OCI-LY7 (cell line): ENCODE measurements around the gene C20orf202. TPM values are rescaled to one million over a fixed set of nuclear protein-coding genes. Genes with fewer than 3 reads are reported as not detected.

Experiments
- BruUV-seq: library from RNA; stranded (reverse); fragments of 400-500 nt; replicated peaks from 2 replicates; lab custom pipeline; 2021; lab: Mats Ljungman, UMichigan
- CTCF ChIA-PET: fragments of 300-600 bp; sonication (Branson Sonifier 250); formaldehyde crosslinking; loops from one replicate; lab custom pipeline; 2022; ENCODE audit warnings: antibody characterized with exemption; ENCODE audit not compliant: unreplicated experiment; lab: Charles Lee
- POLR2A ChIA-PET: fragments of 300-600 bp; sonication (Branson Sonifier 250); formaldehyde crosslinking; loops from one replicate; lab custom pipeline; 2022; ENCODE audit warnings: antibody characterized with exemption; lab: Charles Lee
- DNase-seq: peaks from one replicate; pipeline ENCODE4 v3.0.0-alpha.2; 2015; ENCODE audit warnings: low spot score
- H2AFZ ChIP-seq: fragments of 200-600 bp; sonication (generic), shearing (Covaris generic); 2 replicates; pipeline ENCODE4 v1.6.1; 2014; ENCODE audit warnings: mild to moderate bottlenecking, antibody characterized with exemption, low read length, moderate library complexity
- H3K27ac ChIP-seq: fragments of 200-600 bp; sonication (generic); 2 replicates; pipeline ENCODE4 v1.5.1; 2014; ENCODE audit warnings: mixed run types, low read depth, mild to moderate bottlenecking, moderate library complexity, low read length, inconsistent platforms; ENCODE audit not compliant: poor library complexity, severe bottlenecking
- H3K36me3 ChIP-seq: fragments of 200-600 bp; sonication (generic); 2 replicates; pipeline ENCODE4 v1.6.1; 2014; ENCODE audit warnings: mild to moderate bottlenecking, antibody characterized with exemption, low read length, moderate library complexity, mixed read lengths; ENCODE audit not compliant: insufficient read depth
- H3K4me1 ChIP-seq: fragments of 200-600 bp; sonication (generic); 2 replicates; pipeline ENCODE4 v1.5.1; 2014; ENCODE audit warnings: mild to moderate bottlenecking, low read length; ENCODE audit not compliant: insufficient read depth, poor library complexity, severe bottlenecking
- H3K4me2 ChIP-seq: fragments of 200-600 bp; sonication (generic); 2 replicates; pipeline ENCODE4 v1.6.1; 2014; ENCODE audit warnings: mild to moderate bottlenecking, low read length
- H3K4me3 ChIP-seq: fragments of 200-600 bp; sonication (generic); 2 replicates; pipeline ENCODE4 v1.5.1; 2014; ENCODE audit warnings: mild to moderate bottlenecking, low read depth, low read length; ENCODE audit not compliant: poor library complexity, severe bottlenecking
- H3K79me2 ChIP-seq: fragments of 200-600 bp; sonication (generic); 2 replicates; pipeline ENCODE4 v1.6.1; 2016; ENCODE audit warnings: low read depth, mild to moderate bottlenecking, low read length, moderate library complexity, mixed read lengths; ENCODE audit not compliant: insufficient read depth
- H3K9me2 ChIP-seq: fragments of 200-600 bp; sonication (generic); 2 replicates; pipeline ENCODE4 v1.6.1; 2016; ENCODE audit warnings: mild to moderate bottlenecking, low read length, mixed read lengths; ENCODE audit not compliant: insufficient read depth
- H3K9me3 ChIP-seq: fragments of 200-600 bp; sonication (generic); 2 replicates; pipeline ENCODE4 v1.6.1; 2014; ENCODE audit warnings: mild to moderate bottlenecking, mixed run types, low read length, mixed read lengths
- H4K20me1 ChIP-seq: fragments of 200-600 bp; sonication (generic); 2 replicates; pipeline ENCODE4 v1.6.1; 2014; ENCODE audit warnings: mild to moderate bottlenecking, antibody characterized with exemption, low read length, moderate library complexity, mixed read lengths; ENCODE audit not compliant: insufficient read depth
- EZH2phosphoT487 ChIP-seq: fragments of 200-600 bp; sonication (generic); IDR thresholded peaks from 2 replicates; pipeline ENCODE4 v1.6.1; 2018; ENCODE audit warnings: low read depth, borderline replicate concordance, mild to moderate bottlenecking, mixed run types, antibody characterized with exemption, low read length, moderate library complexity, mixed read lengths
- intact Hi-C: fragments of 100-400 bp; cut with micrococcal nuclease; formaldehyde crosslinking; loops from one replicate; pipeline ENCODE4 v1.10.0; 2022; ENCODE audit not compliant: unreplicated experiment
- total RNA-seq, 2 experiments: library from RNA; depleted of rRNA in 1 of 2; stranded (reverse); fragments of >200 nt in 1 of 2; shearing (Covaris generic) in 1 of 2; gene quantifications; 2 replicates each; pipeline ENCODE4 v1.2.3, GENCODE V29; 2014 to 2022
- TF ChIP-seq, protein P1 (sequence below): fragments of 200-600 bp; sonication (generic); conservative IDR thresholded peaks from 2 replicates; pipeline ENCODE4 v1.5.1; 2014; ENCODE audit warnings: mild to moderate bottlenecking, antibody characterized with exemption, low read length, moderate library complexity, mixed read lengths

The C20orf202 gene
- total RNA-seq, 2 experiments from 2014 or later, result not detected

GRCh38 chr20:1232286-1233111 is 29.2 kb downstream of the C20orf202 start:
- Histone ChIP-seq H3K27ac (no peak overlapping the region), H3K4me1 (no peaks in the 10 kb centered on the region), H3K4me3 (no peak overlapping the region), H3K4me2 (no peak overlapping the region), H2AFZ (no peak overlapping the region), H3K9me2 (no peaks in the 10 kb centered on the region), H3K9me3 (no peaks in the 10 kb centered on the region), H4K20me1 (no peaks in the 10 kb centered on the region), H3K36me3 (no peaks in the 10 kb centered on the region), H3K79me2 (no peaks in the 10 kb centered on the region)
- POLR2A ChIA-PET, result no interaction called here
- no peak for DNase-seq
- intact Hi-C loops, result no loop called here
- TF ChIP-seq, protein P1, sequence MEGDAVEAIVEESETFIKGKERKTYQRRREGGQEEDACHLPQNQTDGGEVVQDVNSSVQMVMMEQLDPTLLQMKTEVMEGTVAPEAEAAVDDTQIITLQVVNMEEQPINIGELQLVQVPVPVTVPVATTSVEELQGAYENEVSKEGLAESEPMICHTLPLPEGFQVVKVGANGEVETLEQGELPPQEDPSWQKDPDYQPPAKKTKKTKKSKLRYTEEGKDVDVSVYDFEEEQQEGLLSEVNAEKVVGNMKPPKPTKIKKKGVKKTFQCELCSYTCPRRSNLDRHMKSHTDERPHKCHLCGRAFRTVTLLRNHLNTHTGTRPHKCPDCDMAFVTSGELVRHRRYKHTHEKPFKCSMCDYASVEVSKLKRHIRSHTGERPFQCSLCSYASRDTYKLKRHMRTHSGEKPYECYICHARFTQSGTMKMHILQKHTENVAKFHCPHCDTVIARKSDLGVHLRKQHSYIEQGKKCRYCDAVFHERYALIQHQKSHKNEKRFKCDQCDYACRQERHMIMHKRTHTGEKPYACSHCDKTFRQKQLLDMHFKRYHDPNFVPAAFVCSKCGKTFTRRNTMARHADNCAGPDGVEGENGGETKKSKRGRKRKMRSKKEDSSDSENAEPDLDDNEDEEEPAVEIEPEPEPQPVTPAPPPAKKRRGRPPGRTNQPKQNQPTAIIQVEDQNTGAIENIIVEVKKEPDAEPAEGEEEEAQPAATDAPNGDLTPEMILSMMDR, result no peak
- no peak for TF ChIP-seq EZH2phosphoT487
- CTCF ChIA-PET, result no interaction called here
- BruUV-seq, result no TSS peak

GRCh38 chr20:1240549-1240948 is 37.3 kb downstream of the C20orf202 start:
- BruUV-seq, result no TSS peak
- Histone ChIP-seq H3K4me1 (no peaks in the 10 kb centered on the region), H3K4me3 (no peak overlapping the region), H3K9me3 (no peaks in the 10 kb centered on the region), H3K36me3 (no peaks in the 10 kb centered on the region), H3K27ac (no peak overlapping the region), H3K4me2 (no peak overlapping the region), H3K79me2 (no peaks in the 10 kb centered on the region), H2AFZ (no peak overlapping the region), H3K9me2 (no peaks in the 10 kb centered on the region), H4K20me1 (no peaks in the 10 kb centered on the region)
- POLR2A ChIA-PET, result interaction anchor here (1.0 kb wide), 1 partner anchor 8 kb away, joined by 4 read pairs; no protein-coding TSS in a partner anchor
- DNase-seq, result no peak
- CTCF ChIA-PET, result no interaction called here
- TF ChIP-seq, protein P1, result no peak
- TF ChIP-seq EZH2phosphoT487, result no peak
- intact Hi-C loops, result no loop called here

- H4K20me1 ChIP-seq, result no peaks in the 10 kb centered on the region
- no peak overlapping the region for H3K27ac ChIP-seq
- no peaks in the 10 kb centered on the region for H3K79me2 ChIP-seq
- CTCF ChIA-PET, result no interaction called here
- no peaks in the 10 kb centered on the region for H3K4me1 ChIP-seq
- H3K4me2 ChIP-seq, result no peak overlapping the region
- no peaks in the 10 kb centered on the region for H3K9me2 ChIP-seq
- TF ChIP-seq EZH2phosphoT487, result no peak
- TF ChIP-seq, protein P1, result no peak
- no TSS peak for BruUV-seq
- intact Hi-C loops, result no loop called here
- H2AFZ ChIP-seq, result no peak overlapping the region
- POLR2A ChIA-PET, result interaction anchor here (1.2 kb wide), 1 partner anchor 13 kb away, joined by 5 read pairs; no protein-coding TSS in a partner anchor
- H3K36me3 ChIP-seq, result no peaks in the 10 kb centered on the region
- H3K9me3 ChIP-seq, result no peaks in the 10 kb centered on the region
- no peak for DNase-seq
- H3K4me3 ChIP-seq, result no peak overlapping the region
These were observed 38.2 kb downstream of the C20orf202 start for GRCh38 chr20:1241456-1241855.
